Pons (tissue), 1 donor: ENCODE results near the gene SPACA4.

ENCODE experiments used
- DNase-seq: peaks from one replicate; pipeline ENCODE4 v3.0.0-alpha.2; 2016; ENCODE audit warnings: low spot score

SPACA4 gene

GRCh38 chr19:48596679-48597465 lies 9.7 kb upstream of the SPACA4 start:
- no peak for DNase-seq

GRCh38 chr19:48598996-48599700 lies 7.4 kb upstream of the SPACA4 start:
- no peak for DNase-seq

- no peak for DNase-seq
Observed at GRCh38 chr19:48600679-48601417, 5.7 kb upstream of the SPACA4 start.

DNA sequence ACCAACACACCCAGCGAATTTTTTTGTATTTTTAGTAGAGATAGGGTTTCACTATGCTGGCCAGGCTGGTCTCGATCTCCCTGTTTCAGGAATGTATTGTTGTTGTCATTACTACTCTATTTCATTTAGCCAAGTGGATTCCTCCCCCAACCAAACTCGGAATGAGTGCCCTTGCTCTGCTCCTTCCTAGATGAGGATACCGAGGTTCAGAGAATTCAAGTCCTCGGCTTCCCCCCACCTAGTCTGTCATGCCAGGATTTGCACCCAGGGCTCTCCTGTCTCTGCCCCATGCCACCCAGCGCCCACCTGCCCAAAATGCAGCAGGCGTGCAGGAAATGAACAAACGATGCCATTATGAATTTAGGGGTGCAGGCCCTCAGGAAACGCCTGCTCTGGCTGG lies 3.5 kb upstream of the SPACA4 start:
- no peak for DNase-seq

- DNase-seq: no peak
Observed at GRCh38 chr19:48603449-48603848, 3.1 kb upstream of the SPACA4 start.

DNA sequence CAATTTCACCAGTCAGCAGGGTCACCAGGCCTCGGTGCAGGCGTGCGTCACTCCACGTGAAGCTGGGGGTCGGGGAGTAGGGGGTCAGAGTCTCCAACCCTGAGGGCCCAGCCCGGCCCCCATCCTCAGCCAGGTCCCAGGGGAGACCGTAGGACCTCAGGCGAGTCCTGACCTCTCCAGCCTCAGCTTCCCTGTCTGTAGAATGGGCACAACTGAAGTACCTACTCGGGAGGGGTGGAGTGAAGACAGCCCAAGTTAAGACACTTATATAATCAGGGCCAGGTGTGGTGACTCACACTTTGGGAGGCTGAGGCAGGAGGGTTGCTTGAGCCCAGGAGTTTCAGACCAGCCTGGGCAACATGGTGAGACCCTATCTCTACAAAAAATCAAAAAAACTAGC lies 2.7 kb upstream of the SPACA4 start:
- DNase-seq: no peak

- no peak for DNase-seq
Observed at GRCh38 chr19:48607359-48607755, 815 bp downstream of the SPACA4 start.

DNA sequence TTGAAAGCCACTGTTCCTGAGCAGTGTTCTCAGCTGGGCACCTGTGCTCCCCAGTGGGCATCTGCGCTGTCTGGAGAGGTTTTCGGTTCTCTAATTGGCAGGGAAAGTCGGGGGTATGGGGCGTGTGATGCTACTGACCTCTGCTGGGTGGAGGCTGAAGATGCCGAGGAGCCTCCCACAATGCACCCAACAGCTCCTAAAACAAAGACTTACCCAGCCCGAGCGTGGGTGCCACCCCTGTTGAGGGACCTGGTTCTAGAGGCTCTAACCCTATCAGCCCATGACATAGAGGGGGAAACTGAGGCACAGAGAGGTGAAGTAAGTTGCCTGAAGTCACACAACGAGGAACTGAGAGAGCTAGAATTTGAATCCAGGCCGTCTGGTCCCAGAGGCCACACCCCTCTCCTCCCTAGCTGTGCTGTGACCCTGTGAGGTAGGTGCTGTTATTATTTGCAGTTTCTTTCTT lies 2.3 kb downstream of the SPACA4 start:
- peak; percentile 58 for DNase-seq

DNA sequence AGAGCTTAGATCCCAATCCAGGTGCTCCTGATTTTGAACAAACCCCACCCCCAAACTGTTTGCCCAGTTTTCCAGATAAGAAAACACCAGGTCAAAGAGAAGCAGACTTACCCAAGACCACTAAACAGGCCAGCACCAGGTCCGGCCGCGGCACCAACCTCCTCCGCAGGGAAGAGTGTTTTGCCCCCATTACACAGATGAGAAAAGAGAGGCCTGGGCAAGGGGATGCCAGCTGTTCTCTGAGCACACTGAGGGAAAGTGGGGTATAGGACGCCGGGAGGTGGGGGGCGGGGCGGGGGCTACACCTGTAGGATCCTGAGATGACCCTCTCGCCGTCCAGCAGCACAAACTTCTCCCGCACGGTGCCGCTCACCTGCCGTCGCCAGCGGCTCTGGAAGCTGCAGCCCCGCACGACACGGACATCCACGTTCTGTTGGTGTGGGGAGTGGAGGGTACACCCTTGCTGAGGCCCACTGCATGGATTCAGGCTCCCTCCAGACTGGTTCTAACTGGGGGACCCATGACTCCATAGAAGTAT lies 3.1 kb downstream of the SPACA4 start:
- DNase-seq: no peak

DNA sequence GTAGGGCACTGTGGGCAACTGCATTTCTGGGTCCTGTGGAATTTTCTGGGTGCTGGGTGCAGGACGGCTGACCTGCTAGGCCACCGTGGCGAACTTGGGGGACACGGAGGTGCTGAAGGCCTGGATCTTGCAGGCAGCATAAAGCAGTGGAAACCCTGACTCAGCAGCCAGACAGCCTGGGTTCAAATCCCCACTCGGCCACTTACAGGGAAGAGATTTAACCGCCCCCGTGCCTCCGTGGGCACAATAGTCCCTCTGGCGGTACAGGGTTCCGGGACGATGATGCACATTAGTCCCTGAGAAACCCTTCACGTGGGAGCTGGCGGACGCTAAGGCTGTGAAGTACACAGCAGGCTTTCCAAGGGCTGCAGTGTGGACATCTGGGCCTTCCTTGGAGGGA lies 5.3 kb downstream of the SPACA4 start:
- DNase-seq: no peak

GRCh38 chr19:48613024-48613851 lies 6.7 kb downstream of the SPACA4 start:
- DNase-seq: no peak

DNA sequence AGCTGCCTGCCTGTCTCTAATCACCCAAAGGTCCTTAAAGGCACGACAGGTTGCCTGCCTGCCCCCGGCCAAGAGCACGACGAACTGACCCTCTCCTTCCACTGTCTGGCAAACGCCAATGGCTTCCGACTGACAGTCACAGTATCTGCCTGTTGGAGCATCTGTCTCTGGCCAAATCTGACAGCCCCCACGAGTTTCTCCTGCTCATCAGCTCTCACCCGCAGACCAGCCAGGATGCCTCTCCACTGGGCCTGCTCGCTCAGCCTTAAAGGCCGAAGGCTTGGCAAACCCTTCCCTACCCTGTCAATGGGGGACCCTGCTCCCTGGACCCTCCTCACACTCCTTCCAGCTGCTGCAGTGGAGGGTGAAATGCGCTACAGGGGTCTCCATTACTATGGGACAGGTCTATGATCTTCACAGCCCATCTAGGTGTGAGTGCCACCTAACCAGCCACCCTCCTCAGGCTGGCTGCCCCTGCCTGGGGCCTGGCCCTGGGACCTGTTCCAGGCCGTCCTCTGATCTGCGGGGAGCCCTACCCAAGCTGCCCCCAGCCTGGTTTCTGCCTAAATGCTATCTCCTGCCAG lies 7.4 kb downstream of the SPACA4 start:
- DNase-seq: no peak

- DNase-seq: no peak
Observed at GRCh38 chr19:48614436-48615230, 8.1 kb downstream of the SPACA4 start, which contains the start of gene FAM83E. Gene FAM83E (minus strand): TSS chr19:48615076. CDS start chr19:48613372, 1,704 bp downstream.

DNA sequence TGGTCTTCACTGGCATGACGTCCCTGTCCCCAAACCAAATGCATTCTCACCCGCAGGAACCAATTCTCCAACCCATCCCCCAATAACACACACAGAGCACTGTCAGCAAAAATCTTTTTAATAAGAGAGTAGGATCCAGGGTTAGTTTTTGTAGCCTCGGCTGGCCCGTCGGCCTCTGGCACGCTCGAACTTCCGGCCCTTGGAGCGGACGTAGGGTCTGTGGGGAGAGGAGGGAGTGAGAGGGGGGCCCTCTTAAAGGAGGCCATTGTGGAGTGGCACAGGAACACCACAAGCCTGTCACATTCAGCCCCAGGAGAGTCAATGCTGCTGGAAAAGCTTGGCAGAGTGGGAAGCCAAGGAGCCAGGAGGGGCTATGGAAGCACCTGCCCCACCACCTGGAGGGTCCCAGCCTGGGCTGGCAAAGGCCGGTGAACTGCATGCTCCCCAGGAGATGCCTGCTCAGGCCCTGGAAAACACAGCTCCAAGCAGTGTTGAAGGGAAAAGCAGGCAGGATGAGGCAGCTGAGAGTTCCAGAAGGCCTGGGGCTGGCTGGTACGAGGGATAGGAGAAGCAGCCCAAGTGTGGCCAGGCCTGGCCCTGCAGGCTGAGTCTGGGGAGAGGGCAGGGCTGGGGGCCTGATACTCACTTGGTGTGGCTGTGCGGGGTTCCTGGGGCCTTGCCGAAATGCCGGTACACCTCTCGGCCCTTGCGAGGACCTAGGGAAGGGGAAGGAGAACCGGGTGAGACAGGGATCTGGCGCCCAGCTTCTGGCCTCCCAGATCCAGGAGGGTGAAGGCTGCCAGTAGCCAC lies 8.9 kb downstream of the SPACA4 start:
- no peak for DNase-seq

- no peak for DNase-seq
Observed at GRCh38 chr19:48616041-48616436, 9.5 kb downstream of the SPACA4 start.

DNA sequence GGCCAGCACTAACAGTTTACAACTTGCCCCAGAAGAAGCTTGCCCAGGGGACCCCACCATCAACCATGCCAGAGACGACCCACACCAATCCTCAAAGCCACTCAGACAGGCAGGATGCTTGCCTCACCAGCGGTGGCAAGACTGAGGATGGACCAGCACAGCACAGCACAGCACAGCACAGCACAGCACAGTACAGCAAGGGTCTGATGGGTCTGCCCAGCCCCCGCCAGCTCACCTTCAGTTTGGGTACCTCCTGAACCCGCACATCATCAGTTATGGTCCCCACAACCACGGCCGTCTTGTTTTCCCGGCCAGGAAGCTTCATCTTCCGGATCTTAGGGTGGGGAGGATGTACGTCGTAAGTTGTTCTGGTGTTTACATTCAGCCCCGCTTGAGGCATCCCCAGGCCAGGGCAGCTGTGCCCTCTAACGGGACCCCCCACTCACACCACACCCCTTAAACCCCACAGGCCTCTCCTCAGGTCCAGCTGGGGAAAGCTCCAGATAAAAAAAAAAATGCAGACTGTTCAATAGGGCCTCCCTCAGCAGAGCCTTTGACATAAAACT lies 10.0 kb downstream of the SPACA4 start:
- no peak for DNase-seq

- DNase-seq: peak; percentile 9
Observed at GRCh38 chr19:48617146-48617937, 10.8 kb downstream of the SPACA4 start.

- no peak for DNase-seq
Observed at GRCh38 chr19:48618278-48618915, 11.9 kb downstream of the SPACA4 start.
